Nephron (organoid): ENCODE data around the gene TRPM2.

Source experiments
- H3K27ac Mint-ChIP-seq, 3 experiments: 2 replicates each; pipeline ENCODE4 v1.8.0; 2020; ENCODE audit warnings: mixed read lengths in 3 of 3, mild to moderate bottlenecking in 2 of 3, moderate library complexity in 1 of 3
- H3K27me3 Mint-ChIP-seq: 2 replicates; pipeline ENCODE4 v1.8.0; 2021; ENCODE audit warnings: low read depth, mild to moderate bottlenecking, moderate library complexity, mixed read lengths
- H3K36me3 Mint-ChIP-seq: 2 replicates; pipeline ENCODE4 v1.8.0; 2020; ENCODE audit warnings: low read depth, mixed read lengths
- H3K4me1 Mint-ChIP-seq: 2 replicates; pipeline ENCODE4 v1.8.0; 2020; ENCODE audit warnings: mixed read lengths
- H3K4me3 Mint-ChIP-seq, 3 experiments: 2 replicates each; pipeline ENCODE4 v1.8.0; 2020; ENCODE audit warnings: mild to moderate bottlenecking in 3 of 3, mixed read lengths in 3 of 3, moderate library complexity in 2 of 3
- H3K9me3 Mint-ChIP-seq: 2 replicates; pipeline ENCODE4 v1.8.0; 2020; ENCODE audit warnings: mixed read lengths
- CTCF ChIP-seq, 3 experiments: fragments of 200-600 bp; sonication (generic); IDR thresholded peaks; one replicate each; pipeline ENCODE4 v1.5.0; 2021; ENCODE audit warnings: antibody characterized with exemption in 3 of 3; ENCODE audit not compliant: unreplicated experiment in 3 of 3

The TRPM2 gene

GRCh38 chr21:44310628-44311507 lies 42.6 kb upstream of the TRPM2 start:
- TF ChIP-seq CTCF (IDR thresholded peaks at IDR 0.05; ENCODE audit: unreplicated experiment in 3 of 3) = no peak
- Mint-ChIP-seq H3K9me3 (no peaks in the 10 kb centered on the region), H3K36me3 (peaks cover 6% of the 10 kb centered on the region), H3K27ac (no peak overlapping the region), H3K4me3 (no peak overlapping the region), H3K27me3 (no peaks in the 10 kb centered on the region), H3K4me1 (peaks cover 5% of the 10 kb centered on the region)

GRCh38 chr21:44312089-44312488 lies 41.3 kb upstream of the TRPM2 start:
- H3K4me1 Mint-ChIP-seq = peaks cover 4% of the 10 kb centered on the region
- H3K9me3 Mint-ChIP-seq = no peaks in the 10 kb centered on the region
- TF ChIP-seq CTCF (IDR thresholded peaks at IDR 0.05; ENCODE audit: unreplicated experiment in 3 of 3) = no peak
- no peak overlapping the region for H3K4me3 Mint-ChIP-seq
- no peak overlapping the region for H3K27ac Mint-ChIP-seq
- peaks cover 10% of the 10 kb centered on the region for H3K36me3 Mint-ChIP-seq
- H3K27me3 Mint-ChIP-seq = no peaks in the 10 kb centered on the region

GRCh38 chr21:44312716-44313115 lies 40.7 kb upstream of the TRPM2 start:
- peaks cover 10% of the 10 kb centered on the region for H3K36me3 Mint-ChIP-seq
- TF ChIP-seq CTCF (IDR thresholded peaks at IDR 0.05; ENCODE audit: unreplicated experiment in 3 of 3) = no peak
- H3K4me1 Mint-ChIP-seq = no peaks in the 10 kb centered on the region
- H3K27ac Mint-ChIP-seq = no peak overlapping the region
- no peaks in the 10 kb centered on the region for H3K27me3 Mint-ChIP-seq
- H3K4me3 Mint-ChIP-seq = no peak overlapping the region
- no peaks in the 10 kb centered on the region for H3K9me3 Mint-ChIP-seq

GRCh38 chr21:44313451-44313850 lies 40.0 kb upstream of the TRPM2 start:
- Mint-ChIP-seq H3K9me3 (no peaks in the 10 kb centered on the region), H3K27ac (no peak overlapping the region), H3K27me3 (no peaks in the 10 kb centered on the region), H3K4me1 (no peaks in the 10 kb centered on the region), H3K4me3 (no peak overlapping the region), H3K36me3 (peaks cover 10% of the 10 kb centered on the region)
- TF ChIP-seq CTCF (IDR thresholded peaks at IDR 0.05; ENCODE audit: unreplicated experiment in 3 of 3) = no peak

GRCh38 chr21:44314128-44314527 lies 39.3 kb upstream of the TRPM2 start:
- Mint-ChIP-seq H3K36me3 (peaks cover 10% of the 10 kb centered on the region), H3K4me1 (no peaks in the 10 kb centered on the region), H3K27ac (no peak overlapping the region), H3K27me3 (no peaks in the 10 kb centered on the region), H3K4me3 (no peak overlapping the region), H3K9me3 (no peaks in the 10 kb centered on the region)
- no peak for TF ChIP-seq CTCF (IDR thresholded peaks at IDR 0.05; ENCODE audit: unreplicated experiment in 3 of 3)

GRCh38 chr21:44314561-44314960 lies 38.9 kb upstream of the TRPM2 start:
- TF ChIP-seq CTCF (IDR thresholded peaks at IDR 0.05; ENCODE audit: unreplicated experiment in 3 of 3) = no peak
- no peak overlapping the region for H3K27ac Mint-ChIP-seq
- H3K9me3 Mint-ChIP-seq = no peaks in the 10 kb centered on the region
- H3K4me3 Mint-ChIP-seq = no peak overlapping the region
- no peaks in the 10 kb centered on the region for H3K4me1 Mint-ChIP-seq
- peaks cover 10% of the 10 kb centered on the region for H3K36me3 Mint-ChIP-seq
- H3K27me3 Mint-ChIP-seq = no peaks in the 10 kb centered on the region
